ENCODE data around the gene SH3RF3. TPM values are rescaled to one million over a fixed set of nuclear protein-coding genes. Genes with fewer than 3 reads are reported as not detected.
A peak's percentile ranks its signal among the peaks of the same experiment; 100 is the strongest.

SH3RF3 gene
- total and polyA plus RNA-seq, 5 donors from 2014 or later = 0.16 to 1.6 (median 0.76) TPM

GRCh38 chr2:109355192-109355843 lies 226.3 kb downstream of the SH3RF3 start:
- peaks cover 4 to 23% (median 16%) of the 10 kb centered on the region in 4 donors for H3K4me1 Mint-ChIP-seq
- Histone ChIP-seq H3K9me3 (ENCODE audit: control insufficient read depth in 2 of 2, low read length in 2 of 2) (peaks cover 0 to 3% of the 10 kb centered on the region in 2 experiments), H3K4me3 (ENCODE audit: low read depth, low read length) (no peak overlapping the region), H3K27ac (ENCODE audit: insufficient read depth, low read length, poor library complexity, severe bottlenecking) (no peak overlapping the region), H3K4me1 (ENCODE audit: control insufficient read depth, insufficient read depth, low read length, poor library complexity, severe bottlenecking) (peaks cover 16% of the 10 kb centered on the region), H3K27me3 (ENCODE audit: control insufficient read depth, insufficient read depth, low read length) (no peaks in the 10 kb centered on the region), H3K36me3 (ENCODE audit: control insufficient read depth, insufficient read depth, low read length) (no peaks in the 10 kb centered on the region)
- no peak for DNase-seq
- peaks cover 0 to 10% (median 8%) of the 10 kb centered on the region in 7 donors for H3K9me3 Mint-ChIP-seq
- H3K27ac Mint-ChIP-seq = no peak overlapping the region
- ATAC-seq (ENCODE audit: low read depth in 2 of 2) = no peak
- H3K4me3 Mint-ChIP-seq = no peak overlapping the region
- H3K36me3 Mint-ChIP-seq = peaks cover 15% of the 10 kb centered on the region
- H3K27me3 Mint-ChIP-seq = peaks cover 6% of the 10 kb centered on the region

- Mint-ChIP-seq H3K9me3 (peaks cover 0 to 15% (median 8%) of the 10 kb centered on the region in 7 donors), H3K4me1 (peaks cover 4 to 13% (median 6%) of the 10 kb centered on the region in 4 donors), H3K27ac (peak overlapping the region in 1 of 3 donors; percentile 48), H3K4me3 (no peak overlapping the region), H3K36me3 (peaks cover 15% of the 10 kb centered on the region), H3K27me3 (peaks cover 13% of the 10 kb centered on the region)
- no peaks in the 10 kb centered on the region for H3K27me3 ChIP-seq (ENCODE audit: control insufficient read depth, insufficient read depth, low read length)
- peaks cover 4% of the 10 kb centered on the region for H3K4me1 ChIP-seq (ENCODE audit: control insufficient read depth, insufficient read depth, low read length, poor library complexity, severe bottlenecking)
- H3K36me3 ChIP-seq (ENCODE audit: control insufficient read depth, insufficient read depth, low read length) = no peaks in the 10 kb centered on the region
- no peak overlapping the region for H3K27ac ChIP-seq (ENCODE audit: insufficient read depth, low read length, poor library complexity, severe bottlenecking)
- no peak overlapping the region for H3K4me3 ChIP-seq (ENCODE audit: low read depth, low read length)
- H3K9me3 ChIP-seq (ENCODE audit: control insufficient read depth in 2 of 2, low read length in 2 of 2) = peaks cover 0 to 3% of the 10 kb centered on the region in 2 experiments
- ATAC-seq (ENCODE audit: low read depth in 2 of 2) = no peak
- no peak for DNase-seq
Measured at GRCh38 chr2:109356324-109357035, 227.5 kb downstream of the SH3RF3 start.

GRCh38 chr2:109364217-109364616 lies 235.2 kb downstream of the SH3RF3 start:
- H3K36me3 ChIP-seq (ENCODE audit: control insufficient read depth, insufficient read depth, low read length) = no peaks in the 10 kb centered on the region
- Mint-ChIP-seq H3K27ac (no peak overlapping the region), H3K36me3 (no peaks in the 10 kb centered on the region), H3K27me3 (peaks cover 27% of the 10 kb centered on the region), H3K9me3 (peaks cover 0 to 5% (median 3%) of the 10 kb centered on the region in 7 donors), H3K4me1 (peaks cover 3 to 12% (median 7%) of the 10 kb centered on the region in 4 donors), H3K4me3 (no peak overlapping the region)
- no peak overlapping the region for H3K27ac ChIP-seq (ENCODE audit: insufficient read depth, low read length, poor library complexity, severe bottlenecking)
- ATAC-seq (ENCODE audit: low read depth in 2 of 2) (no peak), DNase-seq (no peak)
- peaks cover 0 to under 1% of the 10 kb centered on the region in 2 experiments for H3K9me3 ChIP-seq (ENCODE audit: control insufficient read depth in 2 of 2, low read length in 2 of 2)
- H3K27me3 ChIP-seq (ENCODE audit: control insufficient read depth, insufficient read depth, low read length) = peaks cover 6% of the 10 kb centered on the region
- no peak overlapping the region for H3K4me3 ChIP-seq (ENCODE audit: low read depth, low read length)
- H3K4me1 ChIP-seq (ENCODE audit: control insufficient read depth, insufficient read depth, low read length, poor library complexity, severe bottlenecking) = no peaks in the 10 kb centered on the region

GRCh38 chr2:109365131-109365530 lies 236.1 kb downstream of the SH3RF3 start:
- no peak overlapping the region for H3K27ac Mint-ChIP-seq
- Histone ChIP-seq H3K4me1 (ENCODE audit: control insufficient read depth, insufficient read depth, low read length, poor library complexity, severe bottlenecking) (no peaks in the 10 kb centered on the region), H3K9me3 (ENCODE audit: control insufficient read depth in 2 of 2, low read length in 2 of 2) (no peaks in the 10 kb centered on the region), H3K4me3 (ENCODE audit: low read depth, low read length) (no peak overlapping the region), H3K27me3 (ENCODE audit: control insufficient read depth, insufficient read depth, low read length) (peaks cover 6% of the 10 kb centered on the region), H3K27ac (ENCODE audit: insufficient read depth, low read length, poor library complexity, severe bottlenecking) (no peak overlapping the region), H3K36me3 (ENCODE audit: control insufficient read depth, insufficient read depth, low read length) (no peaks in the 10 kb centered on the region)
- H3K9me3 Mint-ChIP-seq = peaks cover 0 to 5% (median 0%) of the 10 kb centered on the region in 7 donors
- H3K36me3 Mint-ChIP-seq = no peaks in the 10 kb centered on the region
- peaks cover 25% of the 10 kb centered on the region for H3K27me3 Mint-ChIP-seq
- ATAC-seq (ENCODE audit: low read depth in 2 of 2) (no peak), DNase-seq (no peak)
- no peak overlapping the region for H3K4me3 Mint-ChIP-seq
- H3K4me1 Mint-ChIP-seq = peaks cover 3 to 12% (median 7%) of the 10 kb centered on the region in 4 donors

- Histone ChIP-seq H3K9me3 (ENCODE audit: control insufficient read depth in 2 of 2, low read length in 2 of 2) (no peaks in the 10 kb centered on the region), H3K4me1 (ENCODE audit: control insufficient read depth, insufficient read depth, low read length, poor library complexity, severe bottlenecking) (no peaks in the 10 kb centered on the region), H3K27me3 (ENCODE audit: control insufficient read depth, insufficient read depth, low read length) (peaks cover 6% of the 10 kb centered on the region), H3K4me3 (ENCODE audit: low read depth, low read length) (no peak overlapping the region), H3K36me3 (ENCODE audit: control insufficient read depth, insufficient read depth, low read length) (no peaks in the 10 kb centered on the region), H3K27ac (ENCODE audit: insufficient read depth, low read length, poor library complexity, severe bottlenecking) (no peak overlapping the region)
- Mint-ChIP-seq H3K9me3 (peaks cover 0 to 3% (median 0%) of the 10 kb centered on the region in 7 donors), H3K4me3 (peak overlapping the region in 1 of 4 donors; percentile 70), H3K4me1 (peaks cover 3 to 12% (median 7%) of the 10 kb centered on the region in 4 donors), H3K27me3 (peaks cover 20% of the 10 kb centered on the region), H3K27ac (peak overlapping the region in 1 of 3 donors; percentile 28), H3K36me3 (peaks cover 9% of the 10 kb centered on the region)
- ATAC-seq (ENCODE audit: low read depth in 2 of 2) (no peak), DNase-seq (no peak)
Measured at GRCh38 chr2:109367683-109368082, 238.7 kb downstream of the SH3RF3 start.

GRCh38 chr2:109368798-109369197 lies 239.8 kb downstream of the SH3RF3 start:
- Histone ChIP-seq H3K9me3 (ENCODE audit: control insufficient read depth in 2 of 2, low read length in 2 of 2) (no peaks in the 10 kb centered on the region), H3K27me3 (ENCODE audit: control insufficient read depth, insufficient read depth, low read length) (peaks cover 4% of the 10 kb centered on the region), H3K4me3 (ENCODE audit: low read depth, low read length) (no peak overlapping the region), H3K36me3 (ENCODE audit: control insufficient read depth, insufficient read depth, low read length) (no peaks in the 10 kb centered on the region), H3K4me1 (ENCODE audit: control insufficient read depth, insufficient read depth, low read length, poor library complexity, severe bottlenecking) (no peaks in the 10 kb centered on the region), H3K27ac (ENCODE audit: insufficient read depth, low read length, poor library complexity, severe bottlenecking) (no peak overlapping the region)
- Mint-ChIP-seq H3K36me3 (peaks cover 14% of the 10 kb centered on the region), H3K4me1 (peaks cover 3 to 10% (median 5%) of the 10 kb centered on the region in 4 donors), H3K27ac (no peak overlapping the region), H3K27me3 (peaks cover 18% of the 10 kb centered on the region), H3K4me3 (no peak overlapping the region), H3K9me3 (peaks cover 0 to 2% (median 0%) of the 10 kb centered on the region in 7 donors)
- DNase-seq (no peak), ATAC-seq (ENCODE audit: low read depth in 2 of 2) (no peak)

GRCh38 chr2:109369671-109370191 lies 240.7 kb downstream of the SH3RF3 start:
- no peak overlapping the region for H3K4me3 Mint-ChIP-seq
- no peak overlapping the region for H3K27ac Mint-ChIP-seq
- peaks cover 14% of the 10 kb centered on the region for H3K36me3 Mint-ChIP-seq
- H3K4me1 Mint-ChIP-seq = peaks cover 0 to 4% (median 2%) of the 10 kb centered on the region in 4 donors
- H3K9me3 Mint-ChIP-seq = no peaks in the 10 kb centered on the region
- no peak overlapping the region for H3K4me3 ChIP-seq (ENCODE audit: low read depth, low read length)
- no peaks in the 10 kb centered on the region for H3K4me1 ChIP-seq (ENCODE audit: control insufficient read depth, insufficient read depth, low read length, poor library complexity, severe bottlenecking)
- H3K27me3 Mint-ChIP-seq = peaks cover 9% of the 10 kb centered on the region
- no peaks in the 10 kb centered on the region for H3K36me3 ChIP-seq (ENCODE audit: control insufficient read depth, insufficient read depth, low read length)
- DNase-seq (no peak), ATAC-seq (ENCODE audit: low read depth in 2 of 2) (no peak)
- H3K27me3 ChIP-seq (ENCODE audit: control insufficient read depth, insufficient read depth, low read length) = no peaks in the 10 kb centered on the region
- no peak overlapping the region for H3K27ac ChIP-seq (ENCODE audit: insufficient read depth, low read length, poor library complexity, severe bottlenecking)
- H3K9me3 ChIP-seq (ENCODE audit: control insufficient read depth in 2 of 2, low read length in 2 of 2) = no peaks in the 10 kb centered on the region
